ENCODE data around the gene SCG3.

SCG3 gene

DNA sequence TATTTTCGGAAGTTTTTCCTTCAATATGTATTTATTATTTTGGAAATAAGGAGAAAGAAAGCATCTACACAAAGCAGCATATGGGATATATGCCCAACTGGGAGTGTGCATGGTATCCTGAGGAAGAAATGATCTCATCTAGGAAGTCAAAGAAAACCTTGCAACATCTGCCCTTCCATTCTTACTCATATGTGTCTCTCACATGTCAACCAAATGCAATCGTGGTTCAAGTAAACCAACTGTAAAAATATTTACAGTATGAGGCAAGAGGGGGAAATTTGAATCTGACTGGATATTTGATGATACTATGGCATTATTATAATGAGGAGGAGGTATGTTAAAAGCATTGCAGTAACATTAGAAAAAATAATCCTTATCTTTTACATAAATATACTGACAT, 3.2 kb upstream of the SCG3 start:
- DNase-seq (ENCODE audit: low read depth in 2 of 2) = no peak

DNA sequence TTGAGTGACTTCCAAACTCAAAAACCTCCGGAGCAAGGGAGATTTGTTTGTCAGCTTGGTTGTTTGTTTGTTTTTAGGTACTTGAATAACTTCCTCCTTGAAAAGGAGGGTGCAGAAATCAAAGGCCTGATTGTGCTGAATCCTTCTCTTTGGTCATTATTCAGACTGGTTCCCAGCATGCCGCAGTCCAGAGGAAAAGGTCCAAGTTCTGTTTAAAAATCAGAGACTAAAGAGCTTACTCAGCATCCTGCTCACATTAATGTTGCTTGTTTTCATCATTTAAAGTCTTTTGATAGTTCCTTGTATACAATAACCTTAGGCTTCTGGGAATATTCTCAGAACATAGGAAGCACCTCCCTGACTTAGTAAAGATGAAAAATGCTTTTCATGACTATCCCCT, 982 bp upstream of the SCG3 start:
- no peak for DNase-seq (ENCODE audit: low read depth in 2 of 2)

DNA sequence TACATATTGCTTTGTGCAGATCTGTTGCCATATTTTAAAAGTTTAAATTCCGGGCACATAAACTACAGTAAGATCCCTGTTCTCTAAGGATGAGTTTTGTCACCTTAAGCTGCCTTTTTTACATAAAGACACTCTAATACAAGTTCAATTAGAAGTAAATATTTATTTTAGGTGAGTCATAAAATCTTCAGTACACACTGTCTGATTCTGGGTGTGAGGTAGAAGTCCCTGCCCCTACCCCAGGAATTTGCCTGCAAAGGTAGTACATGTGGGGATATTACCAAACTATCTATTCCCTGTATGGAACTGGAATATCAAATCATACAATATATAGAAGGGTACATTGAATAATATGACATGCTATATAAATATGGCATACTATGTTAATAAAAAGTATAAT, 6.3 kb downstream of the SCG3 start:
- DNase-seq (ENCODE audit: low read depth in 2 of 2) = no peak

DNA sequence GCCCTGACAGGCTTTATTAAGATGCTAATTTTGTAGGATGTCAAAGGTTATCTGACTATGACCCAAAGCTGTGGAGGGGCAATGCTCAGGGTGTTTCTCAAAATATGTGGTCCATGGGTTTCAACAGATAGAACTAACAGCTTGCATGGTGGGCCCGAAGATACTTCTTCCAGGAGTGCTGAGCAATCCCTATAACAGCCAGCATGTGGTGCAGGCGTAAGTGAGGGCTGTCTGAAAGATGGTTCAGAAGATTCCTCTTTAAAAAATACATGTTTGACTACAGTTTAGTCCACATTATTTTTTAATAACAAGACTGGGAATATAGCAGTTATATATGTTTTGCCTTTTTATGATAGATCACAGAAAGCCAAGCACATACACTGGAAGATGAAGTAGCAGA, 7.6 kb downstream of the SCG3 start:
- no peak for DNase-seq (ENCODE audit: low read depth in 2 of 2)

DNA sequence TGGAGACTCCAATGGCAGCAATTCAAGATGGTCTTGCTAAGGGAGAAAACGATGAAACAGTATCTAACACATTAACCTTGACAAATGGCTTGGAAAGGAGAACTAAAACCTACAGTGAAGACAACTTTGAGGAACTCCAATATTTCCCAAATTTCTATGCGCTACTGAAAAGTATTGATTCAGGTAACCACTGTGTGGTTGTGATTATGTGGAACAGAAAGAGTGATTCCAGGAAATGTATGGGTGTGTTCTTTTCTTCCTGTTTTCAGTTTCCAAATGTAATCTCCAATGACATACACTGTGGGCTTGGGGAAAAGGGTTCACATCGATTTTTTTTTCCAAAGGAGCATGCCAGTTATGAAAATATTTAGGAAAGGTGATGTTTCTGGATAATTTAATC, 10.9 kb downstream of the SCG3 start:
- no peak for DNase-seq (ENCODE audit: low read depth in 2 of 2)

DNA sequence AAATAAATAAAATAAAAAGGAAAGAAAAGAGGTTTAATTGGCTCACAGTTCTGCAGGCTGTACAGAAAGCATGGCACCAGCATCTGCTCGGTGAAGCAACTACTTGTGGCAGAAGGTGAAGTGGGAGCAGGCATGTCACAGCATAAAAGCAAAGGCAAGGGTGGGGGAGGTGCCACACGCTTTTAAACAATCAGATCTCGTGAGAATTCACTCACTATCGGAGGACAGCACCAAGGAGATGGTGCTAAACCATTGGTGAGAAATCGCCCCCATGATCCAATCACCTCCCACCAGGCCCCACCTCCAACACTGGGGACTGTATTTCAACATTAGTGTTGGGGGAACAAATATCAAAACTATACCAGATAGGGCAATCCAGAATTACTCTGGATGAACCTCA, 15.3 kb downstream of the SCG3 start:
- DNase-seq (ENCODE audit: low read depth in 2 of 2) = no peak

DNA sequence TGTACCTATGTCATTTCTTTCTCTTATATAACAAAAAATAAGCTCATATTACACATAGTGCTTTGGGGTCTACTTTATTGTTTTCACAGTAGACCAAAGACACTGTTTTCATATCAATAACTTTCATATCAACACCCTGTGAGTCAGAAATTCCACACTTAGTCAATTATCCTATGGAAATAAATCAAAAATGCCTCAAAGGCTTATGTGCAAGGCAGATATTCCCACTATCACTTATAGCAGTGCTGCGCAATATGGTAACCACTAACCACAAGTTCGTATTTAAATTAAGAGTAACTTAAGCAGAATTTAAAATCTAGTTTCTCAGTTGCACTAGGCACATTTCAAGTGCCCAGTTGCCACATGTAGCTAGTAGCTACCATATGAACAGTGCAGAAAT, 15.9 kb downstream of the SCG3 start:
- DNase-seq (ENCODE audit: low read depth in 2 of 2) = no peak

DNA sequence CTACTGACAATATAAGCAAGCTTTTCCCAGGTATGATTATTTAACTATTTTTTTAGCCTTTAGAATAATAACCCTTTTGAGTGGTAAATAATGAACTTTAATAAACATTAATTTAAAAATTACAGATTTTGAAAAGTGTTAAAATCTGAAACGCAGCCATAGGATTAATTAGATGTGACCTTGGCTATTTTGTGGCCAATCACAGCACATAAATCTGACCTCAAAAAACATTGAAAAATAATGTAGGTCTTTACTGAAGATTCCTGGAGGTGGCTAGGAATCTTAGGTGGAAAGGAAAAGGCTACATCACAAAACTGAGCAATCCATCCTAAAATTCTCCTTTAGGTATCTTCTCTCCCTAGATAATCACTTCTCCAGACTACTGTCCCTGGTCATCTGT, 18.1 kb downstream of the SCG3 start:
- DNase-seq (ENCODE audit: low read depth in 2 of 2) = no peak

DNA sequence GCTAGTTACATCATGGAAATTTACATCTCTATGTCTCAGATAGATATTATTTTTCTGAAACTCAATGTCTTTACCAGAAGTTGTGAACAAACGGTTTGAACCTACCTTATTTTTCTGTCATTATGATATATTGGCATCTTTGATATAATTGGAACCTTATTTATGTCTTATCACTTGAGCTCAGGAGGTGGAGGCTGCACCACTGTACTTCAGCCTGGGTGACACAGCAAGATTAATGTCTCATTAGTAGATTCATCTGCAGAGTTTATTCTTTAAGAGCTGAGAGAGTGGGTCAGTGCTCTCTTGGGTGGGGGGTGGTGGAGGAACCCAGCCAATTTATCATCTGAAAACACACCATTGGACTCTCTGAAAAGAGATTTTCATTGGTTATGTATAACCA, 21.4 kb downstream of the SCG3 start:
- no peak for DNase-seq (ENCODE audit: low read depth in 2 of 2)

DNA sequence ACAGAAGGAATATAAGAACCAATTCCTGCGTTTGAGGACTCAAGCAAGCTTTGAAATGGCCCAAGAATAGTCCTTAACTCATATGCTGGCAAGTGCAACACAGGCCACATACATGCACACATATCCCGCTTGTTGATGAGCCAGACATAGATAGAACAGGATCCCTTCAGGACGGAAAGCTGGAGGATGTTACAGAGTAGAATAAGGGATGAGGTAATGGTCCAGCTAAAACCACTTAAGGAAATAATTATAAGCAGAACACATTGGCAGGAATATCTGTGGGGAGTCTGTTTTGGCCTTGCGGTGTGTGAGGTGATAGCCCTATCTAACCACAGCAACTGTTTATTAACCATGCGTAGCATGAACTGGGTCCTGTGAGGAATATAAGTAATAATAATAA, 25.0 kb downstream of the SCG3 start:
- DNase-seq (ENCODE audit: low read depth in 2 of 2) = no peak

DNA sequence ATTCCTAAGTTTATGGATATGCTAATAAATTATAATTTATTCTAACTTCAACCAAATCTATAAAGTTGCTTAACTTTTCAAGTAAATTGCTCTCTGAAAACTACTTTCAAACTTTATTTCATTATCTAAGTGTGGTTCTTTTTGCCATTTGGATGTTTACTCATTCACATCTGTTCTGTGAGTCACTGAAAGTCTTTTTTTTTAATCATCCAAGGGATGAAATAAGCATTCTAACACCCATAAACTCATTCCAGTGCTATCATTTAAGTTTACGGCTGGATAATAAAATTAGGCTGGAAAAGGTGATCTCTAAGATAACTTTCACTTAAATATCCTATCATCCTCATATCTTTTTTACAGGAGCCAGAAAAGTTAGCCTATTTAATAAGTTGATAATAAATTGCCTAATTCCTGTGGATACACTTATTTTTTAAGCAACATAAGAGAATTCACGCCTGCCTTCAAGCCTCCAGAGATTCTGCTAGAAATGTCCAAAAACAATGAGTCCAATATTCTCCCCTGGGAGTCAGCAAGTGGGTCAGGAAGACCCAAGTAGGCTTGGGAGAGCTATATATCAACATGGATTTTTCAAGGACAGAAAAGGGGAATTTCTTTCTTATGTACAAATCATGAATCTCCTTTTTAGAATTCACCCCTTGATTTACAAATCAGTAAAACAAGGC, 25.8 kb downstream of the SCG3 start:
- DNase-seq (ENCODE audit: low read depth in 2 of 2) = no peak

DNA sequence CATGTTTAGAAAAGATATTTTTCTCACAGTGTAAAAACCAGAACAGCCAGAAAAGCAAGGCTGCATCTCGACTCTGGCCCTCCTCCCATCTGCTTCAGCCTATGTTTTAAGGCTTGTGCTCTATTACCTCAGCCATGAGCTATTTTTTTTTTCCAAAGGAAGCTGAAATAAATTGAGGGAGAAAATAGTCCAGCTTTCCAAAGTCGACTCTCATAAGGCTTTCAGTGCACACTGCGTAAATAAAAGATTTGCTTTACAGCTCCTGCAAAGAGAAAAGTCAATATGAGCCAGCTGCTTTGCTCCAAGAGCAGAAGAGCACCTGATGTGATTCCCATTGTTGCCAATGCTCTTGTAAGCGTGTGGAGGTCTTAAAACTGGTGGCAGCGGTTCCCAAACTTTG, 26.7 kb downstream of the SCG3 start:
- no peak for DNase-seq (ENCODE audit: low read depth in 2 of 2)

DNA sequence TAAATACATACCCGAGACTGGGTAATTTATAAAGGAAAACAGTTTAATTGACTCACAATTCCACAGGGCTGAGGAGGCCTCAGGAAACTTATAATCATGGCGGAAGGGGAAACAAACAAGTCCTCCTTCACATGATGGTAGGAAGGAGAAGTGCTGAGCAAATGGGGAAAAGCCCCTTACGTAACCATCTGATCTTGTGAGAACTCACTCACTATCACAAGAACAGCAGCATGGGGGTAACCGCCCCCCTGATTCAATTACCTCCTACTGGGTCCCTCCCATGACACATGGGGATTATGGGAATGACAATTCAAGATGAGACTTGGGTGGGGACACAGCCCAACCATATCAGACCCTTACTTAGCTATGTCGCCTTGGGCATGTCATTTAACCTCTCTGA, 27.7 kb downstream of the SCG3 start:
- no peak for DNase-seq (ENCODE audit: low read depth in 2 of 2)

DNA sequence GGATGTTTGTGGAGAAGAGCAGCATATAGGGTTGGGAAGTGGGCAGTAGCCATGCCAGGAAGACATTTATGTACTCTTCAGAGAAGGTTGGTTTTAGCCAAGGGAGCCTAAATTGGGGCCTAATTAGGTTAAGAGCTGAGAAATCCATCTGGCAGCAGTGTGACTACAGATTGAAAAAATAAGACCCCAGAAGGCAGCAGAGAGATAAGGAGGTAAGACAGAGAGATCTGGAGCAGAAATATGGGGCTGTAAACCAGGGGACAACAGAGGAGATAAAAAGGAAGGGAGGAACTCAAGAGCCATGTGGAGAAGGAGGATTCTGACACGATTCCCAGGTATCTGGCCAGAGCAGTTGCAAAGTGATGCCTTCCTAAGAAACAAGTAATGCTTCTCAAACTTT, 32.9 kb downstream of the SCG3 start:
- DNase-seq (ENCODE audit: low read depth in 2 of 2) = no peak

DNA sequence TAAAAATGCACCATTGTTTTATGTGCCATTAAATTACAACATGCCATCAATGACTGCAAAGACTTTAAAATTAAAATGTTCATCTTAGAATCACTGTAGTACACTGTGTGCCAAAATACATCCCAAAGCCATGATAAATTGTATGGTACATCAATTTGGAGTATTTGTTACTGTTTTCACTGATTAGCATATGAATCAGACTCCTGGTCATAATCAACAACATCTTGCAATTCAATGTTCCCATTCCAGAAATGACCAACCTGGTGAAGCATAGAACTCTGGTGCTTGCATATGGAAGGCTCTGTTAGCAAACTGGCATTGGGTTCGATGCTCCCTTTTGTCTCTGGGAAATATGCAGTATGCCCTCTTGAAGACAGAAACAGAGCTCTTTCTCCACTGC, 33.6 kb downstream of the SCG3 start:
- no peak for DNase-seq (ENCODE audit: low read depth in 2 of 2)

DNA sequence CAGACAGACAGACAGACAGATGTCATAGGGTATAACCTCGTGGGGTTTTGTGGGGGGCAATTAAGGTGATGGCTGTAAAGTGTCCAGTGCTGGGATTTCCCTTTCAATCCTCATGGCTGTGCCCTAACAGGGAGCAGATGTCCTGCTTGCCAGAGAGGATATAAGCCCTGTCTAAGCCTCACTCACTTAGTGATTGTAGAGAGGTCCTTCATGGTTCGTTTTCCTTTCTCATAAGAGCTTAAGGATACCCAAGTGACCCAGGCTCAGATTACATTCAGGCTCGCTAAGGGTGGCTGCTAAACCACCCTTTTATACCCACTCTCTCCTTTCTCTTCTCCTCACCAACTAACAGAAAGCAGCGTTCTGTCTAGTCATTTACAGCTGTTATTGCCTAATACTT, 36.9 kb downstream of the SCG3 start:
- DNase-seq (ENCODE audit: low read depth in 2 of 2) = no peak

DNA sequence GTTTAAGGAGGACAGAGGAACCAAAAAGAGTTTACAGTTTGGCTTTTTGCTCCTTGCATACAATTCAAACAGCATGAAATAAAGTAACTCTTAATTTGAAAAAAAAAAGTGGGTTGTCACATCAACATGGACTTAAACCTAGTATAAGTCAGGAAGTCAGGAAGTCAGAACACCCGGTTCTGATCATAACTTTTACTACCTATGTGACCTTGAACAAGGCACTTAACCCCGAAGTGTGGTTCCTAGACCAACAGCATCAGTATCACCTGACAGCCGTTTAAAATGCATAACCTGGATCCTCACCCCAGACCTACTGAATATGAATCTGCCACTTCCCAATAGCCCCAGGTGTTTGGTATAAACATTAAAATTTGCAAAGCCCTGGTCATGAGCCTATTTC, 37.4 kb downstream of the SCG3 start:
- DNase-seq (ENCODE audit: low read depth in 2 of 2) = no peak

DNA sequence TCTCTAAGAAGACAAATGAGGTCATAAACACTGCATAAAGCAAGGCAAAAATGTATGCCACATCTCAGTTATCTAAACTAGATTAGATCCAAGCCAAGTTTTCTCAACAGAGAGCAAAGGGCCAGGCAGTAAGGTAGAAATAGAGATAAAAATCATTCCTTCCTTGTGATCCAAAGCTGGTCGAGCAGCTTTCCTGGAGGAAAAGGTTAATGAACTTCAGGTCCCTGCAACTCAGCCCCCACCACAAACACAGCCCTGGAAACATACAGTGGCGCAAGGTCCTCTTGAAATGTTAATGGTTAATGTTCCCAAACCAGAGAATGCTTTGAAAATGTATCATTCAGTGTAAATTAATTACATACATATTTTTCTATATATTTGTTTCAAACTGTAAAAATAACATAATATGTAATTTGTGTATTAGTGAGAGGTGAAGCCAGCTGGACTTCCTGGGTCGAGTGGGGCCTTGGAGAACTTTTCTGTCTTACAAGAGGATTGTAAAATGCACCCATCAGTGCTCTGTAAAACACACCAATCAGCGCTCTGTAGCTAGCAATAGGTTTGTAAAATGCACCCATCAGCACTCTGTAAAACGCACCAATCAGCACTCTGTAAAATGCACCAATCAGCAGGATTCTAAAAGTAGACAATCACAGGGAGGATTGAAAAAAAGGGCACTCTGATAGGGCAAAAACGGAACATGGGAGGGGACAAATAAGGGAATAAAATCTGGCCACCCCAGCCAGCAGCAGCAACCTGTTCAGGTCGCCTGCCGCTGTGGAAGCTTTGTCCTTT, 39.1 kb downstream of the SCG3 start:
- no peak for DNase-seq (ENCODE audit: low read depth in 2 of 2)

DNA sequence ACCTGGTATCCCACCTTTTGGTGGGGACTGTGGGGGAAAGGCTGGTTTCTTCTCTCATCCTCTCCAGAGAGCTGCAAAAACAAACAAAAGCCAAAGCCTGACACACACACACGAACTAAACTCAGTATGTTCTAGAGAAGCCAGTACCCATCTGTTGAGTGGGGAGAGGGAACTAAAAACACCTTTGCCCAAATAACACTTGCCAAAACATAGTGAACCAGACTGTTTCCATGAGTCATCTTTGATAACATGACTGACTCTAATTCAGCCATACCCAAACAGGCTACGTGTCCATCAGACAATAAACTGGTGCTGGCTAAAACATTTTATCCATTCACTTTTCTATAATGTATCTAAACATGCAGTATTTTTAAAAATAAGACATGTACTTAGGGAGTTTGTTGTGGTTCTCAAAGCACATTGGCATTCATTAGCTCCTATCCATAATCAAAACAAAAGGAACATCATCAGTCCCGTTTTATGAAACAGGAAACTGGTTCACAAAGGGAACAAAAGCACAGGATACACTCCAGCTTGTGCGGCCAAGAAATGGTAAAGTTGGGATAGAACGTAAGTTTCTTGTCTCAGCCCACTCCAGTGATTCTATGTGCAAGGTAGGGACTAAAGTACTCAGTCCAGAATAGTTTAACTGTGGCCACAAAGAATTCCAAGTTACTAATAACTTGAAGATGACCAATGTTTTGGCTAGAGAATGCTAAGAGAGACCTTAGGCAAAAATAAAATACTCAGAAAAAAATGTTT, 40.1 kb downstream of the SCG3 start:
- no peak for DNase-seq (ENCODE audit: low read depth in 2 of 2)

DNA sequence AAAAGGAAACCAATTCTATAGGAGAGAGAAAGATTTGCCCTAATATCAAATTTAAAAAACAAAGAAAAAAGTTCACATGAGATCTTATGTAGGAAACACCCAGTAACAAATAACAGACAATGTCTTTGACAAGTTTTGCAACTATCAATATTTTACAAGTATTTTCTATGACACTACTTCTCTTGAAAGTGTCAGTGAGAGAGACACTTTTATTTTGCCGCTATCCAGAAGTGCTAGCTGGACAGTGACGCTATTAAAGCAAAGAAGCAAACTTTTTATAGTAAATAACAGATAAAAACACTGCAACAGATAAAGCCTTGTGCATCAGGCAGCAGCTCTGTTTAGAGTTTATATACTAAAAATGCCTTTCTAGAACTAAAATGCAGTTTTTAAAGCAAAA, 42.9 kb downstream of the SCG3 start:
- no peak for DNase-seq (ENCODE audit: low read depth in 2 of 2)

DNA sequence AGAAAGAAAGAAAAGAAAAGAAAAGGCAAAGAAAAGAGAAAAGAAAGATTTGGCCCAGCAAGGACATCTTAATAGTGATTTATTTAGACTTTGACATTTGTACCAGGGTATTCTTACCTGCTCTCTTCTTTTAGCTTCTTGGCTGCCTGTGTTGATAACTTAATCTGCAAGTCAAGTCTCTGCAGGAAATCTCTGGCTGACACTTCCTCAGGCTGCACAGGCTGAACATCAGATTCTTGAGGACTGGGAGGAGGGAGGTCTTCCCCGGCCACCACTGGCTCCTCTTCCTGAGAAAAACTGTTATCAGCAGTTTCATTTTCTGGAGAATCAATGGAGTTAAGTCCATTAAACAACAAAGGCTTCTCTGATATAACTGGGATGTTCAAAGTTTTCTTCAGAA, 43.4 kb downstream of the SCG3 start:
- DNase-seq (ENCODE audit: low read depth in 2 of 2) = no peak

DNA sequence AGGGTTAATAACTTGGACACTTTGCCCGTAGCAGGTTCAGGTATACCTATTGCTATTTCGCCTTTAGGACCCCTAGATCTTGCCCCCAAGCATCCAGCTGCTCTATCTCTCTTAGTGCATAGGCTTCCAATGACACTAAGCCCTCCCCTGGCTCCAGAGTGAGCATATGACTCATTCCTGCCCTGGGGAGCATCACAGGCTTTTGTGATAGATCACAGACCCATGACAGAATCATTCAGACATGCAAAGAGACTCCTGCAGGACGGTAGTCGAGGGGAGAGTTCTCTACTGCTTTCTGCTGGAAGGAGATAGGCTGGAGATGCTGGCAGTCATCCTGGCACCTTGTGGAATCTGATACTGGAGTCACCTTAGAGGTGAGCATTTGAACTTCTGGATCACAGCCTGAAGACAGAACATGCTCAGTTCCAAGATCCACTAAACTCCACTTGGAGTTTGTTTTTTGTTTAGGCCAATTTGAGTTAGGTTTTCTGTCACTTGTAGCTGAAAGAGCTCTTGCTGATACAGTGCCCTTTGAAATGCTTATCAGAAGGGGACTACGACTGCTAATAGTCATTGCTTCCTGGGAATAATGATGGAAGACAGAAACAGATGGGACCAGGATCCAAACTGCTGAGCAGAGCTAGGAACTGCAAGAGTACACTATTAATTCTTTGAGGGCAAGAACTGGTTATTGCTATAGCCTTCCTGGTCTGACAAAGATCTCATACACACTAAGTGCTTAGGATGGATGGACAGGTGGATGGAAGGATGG, 45.2 kb downstream of the SCG3 start:
- DNase-seq (ENCODE audit: low read depth in 2 of 2) = peak in 1 of 2 donors; percentile 6

All from stimulated activated CD8-positive, alpha-beta memory T cell treated with anti-CD3 and anti-CD28 coated beads, Interleukin-2, amount 100 ng/mL, for 1 hour (primary cell).